8988T (cell line): ENCODE data around the gene CDCA7L.
"Not testable (repeated sequence)": the region's sequence is repeated elsewhere in the genome, so short reads cannot be mapped to it uniquely, and the experiment has no call there.

Experiments
- DNase-seq: peaks from one replicate; pipeline ENCODE4 v3.0.0; 2011

Gene CDCA7L

GRCh38 chr7:21942955-21943354, 2.7 kb downstream of the CDCA7L start:
- DNase-seq: no peak

- no peak for DNase-seq
Observed at GRCh38 chr7:21941611-21942141, 4.0 kb downstream of the CDCA7L start.

- DNase-seq: no peak
Observed at GRCh38 chr7:21939858-21940372, 5.8 kb downstream of the CDCA7L start.

DNA sequence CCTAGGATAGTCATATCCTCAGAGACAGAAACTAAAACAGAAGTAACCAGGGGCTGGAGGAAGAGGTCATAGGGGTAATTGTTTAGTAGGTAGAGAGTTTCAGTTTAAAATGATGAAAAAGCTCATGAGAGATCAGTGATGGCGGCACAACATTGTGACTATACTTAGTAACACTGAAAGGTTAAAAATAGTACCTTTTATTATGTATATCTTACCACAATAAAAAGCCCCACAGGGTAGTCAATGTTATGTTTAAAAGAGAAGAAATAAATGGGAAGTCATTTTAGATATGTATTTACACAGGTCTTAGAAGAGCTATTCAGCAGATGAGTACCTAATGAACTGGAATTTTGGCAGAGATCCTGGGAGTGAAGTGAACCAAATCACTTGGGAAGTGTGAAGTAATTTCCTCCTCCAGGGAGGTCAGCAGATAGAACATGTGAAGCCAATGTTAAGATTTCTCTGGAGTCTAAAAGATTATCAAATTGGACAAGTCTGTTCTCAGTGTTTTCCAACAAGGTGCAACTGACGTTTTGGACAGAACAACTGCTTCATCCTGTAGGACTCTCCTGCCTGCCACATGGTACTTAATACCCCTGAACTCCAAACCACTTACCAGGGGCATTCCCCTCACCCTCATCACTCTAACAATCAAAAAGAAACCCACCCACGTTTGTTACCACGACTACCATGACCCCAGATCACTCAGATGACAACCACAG, 6.4 kb downstream of the CDCA7L start:
- no peak for DNase-seq

GRCh38 chr7:21938463-21938862, 7.2 kb downstream of the CDCA7L start:
- DNase-seq: no peak

DNA sequence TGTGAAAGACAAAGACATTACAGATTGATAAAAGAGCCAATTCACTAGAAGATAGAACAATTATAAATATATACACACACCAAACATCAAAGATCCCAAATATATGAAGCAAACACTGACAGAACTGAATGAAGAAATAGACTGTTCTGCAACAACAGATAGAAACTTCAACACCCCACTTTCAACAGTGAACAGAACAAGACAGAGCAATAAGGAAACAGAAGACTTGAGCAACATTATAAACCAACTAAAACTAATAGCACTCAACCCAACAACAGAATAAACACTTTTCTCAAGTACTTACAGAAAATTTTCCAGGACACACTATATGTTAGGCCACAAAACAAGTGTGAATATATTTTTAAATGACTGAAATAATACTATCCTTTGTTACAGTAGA, 10.9 kb downstream of the CDCA7L start:
- DNase-seq: no peak

GRCh38 chr7:21933293-21933692, 12.4 kb downstream of the CDCA7L start:
- not testable (repeated sequence) for DNase-seq

DNA sequence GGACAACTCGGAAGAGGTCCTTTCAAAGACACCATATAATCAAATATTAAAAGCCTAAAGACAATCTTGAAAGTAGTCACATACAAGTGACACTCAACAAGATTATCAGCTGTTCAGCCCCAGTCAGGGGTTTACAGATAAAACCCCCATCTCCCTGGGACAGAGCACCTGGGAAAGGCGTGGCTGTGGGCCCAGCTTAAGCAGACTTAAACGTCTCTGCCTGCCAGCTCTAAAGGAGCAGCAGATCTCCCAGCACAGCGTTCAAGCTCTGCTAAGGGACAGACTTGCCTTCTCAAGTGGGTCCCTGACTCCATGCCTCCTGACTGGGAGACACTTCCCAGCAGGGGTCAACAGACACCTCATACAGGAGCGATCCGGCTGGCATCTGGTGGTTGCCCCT, 18.0 kb downstream of the CDCA7L start:
- DNase-seq: no peak

GRCh38 chr7:21926448-21926847, 19.3 kb downstream of the CDCA7L start:
- no peak for DNase-seq

GRCh38 chr7:21923658-21924057, 22.0 kb downstream of the CDCA7L start:
- no peak for DNase-seq

DNA sequence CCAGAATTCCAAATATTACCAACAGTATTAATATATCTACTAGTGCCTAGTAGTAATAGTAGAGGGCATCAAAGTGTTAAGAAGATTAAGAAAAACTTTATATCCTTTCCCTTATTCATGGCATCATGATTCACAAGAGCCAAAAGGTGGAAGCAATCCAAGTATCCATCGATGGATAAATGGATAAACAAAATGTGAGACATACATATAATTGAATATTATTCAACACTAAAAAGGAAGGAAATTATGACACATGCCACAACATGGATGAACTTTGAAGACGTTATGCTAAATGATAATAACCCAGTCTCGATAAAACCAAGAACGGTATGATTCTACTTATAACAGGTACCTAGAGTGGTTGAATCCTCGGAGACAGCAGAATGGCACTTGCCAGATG, 23.1 kb downstream of the CDCA7L start:
- no peak for DNase-seq

GRCh38 chr7:21920936-21921335, 24.8 kb downstream of the CDCA7L start:
- DNase-seq: no peak

DNA sequence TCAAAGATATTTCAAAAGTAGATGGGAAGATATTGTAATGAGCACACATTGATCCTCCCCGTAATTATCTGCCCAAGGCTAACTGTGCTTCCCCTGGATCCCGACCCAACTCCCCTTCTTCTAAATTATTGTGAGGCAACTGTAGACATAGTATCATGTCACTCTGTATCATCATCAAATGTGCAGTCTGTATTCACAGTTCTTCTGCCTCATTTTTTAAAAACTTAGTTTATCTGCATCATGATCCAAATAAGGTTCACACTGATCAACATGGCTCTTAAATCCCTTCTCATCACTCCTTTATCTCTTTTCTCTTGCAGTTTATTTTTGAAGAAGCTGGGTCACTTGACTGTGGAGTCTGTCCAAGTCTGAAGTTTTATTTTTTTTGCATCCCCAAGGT, 27.5 kb downstream of the CDCA7L start:
- DNase-seq: no peak

DNA sequence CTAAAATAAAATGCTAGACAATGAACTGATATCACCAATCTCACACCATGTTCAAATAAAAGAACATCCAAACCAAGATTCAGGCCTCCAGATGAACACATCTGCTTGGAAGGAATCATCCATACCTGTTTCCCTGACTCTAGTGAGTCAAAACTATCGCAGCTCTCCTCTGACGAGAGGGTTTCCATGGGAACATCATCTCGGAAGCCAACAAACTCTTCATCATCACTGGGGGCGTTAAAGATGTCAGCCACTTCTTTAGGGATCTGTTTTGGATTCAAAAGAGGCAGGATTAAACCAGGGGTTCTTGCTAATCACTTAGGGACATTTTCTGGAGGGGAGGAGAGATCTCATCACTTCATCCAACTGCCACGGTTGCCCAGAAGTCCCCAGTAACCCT, 29.1 kb downstream of the CDCA7L start:
- DNase-seq: no peak

DNA sequence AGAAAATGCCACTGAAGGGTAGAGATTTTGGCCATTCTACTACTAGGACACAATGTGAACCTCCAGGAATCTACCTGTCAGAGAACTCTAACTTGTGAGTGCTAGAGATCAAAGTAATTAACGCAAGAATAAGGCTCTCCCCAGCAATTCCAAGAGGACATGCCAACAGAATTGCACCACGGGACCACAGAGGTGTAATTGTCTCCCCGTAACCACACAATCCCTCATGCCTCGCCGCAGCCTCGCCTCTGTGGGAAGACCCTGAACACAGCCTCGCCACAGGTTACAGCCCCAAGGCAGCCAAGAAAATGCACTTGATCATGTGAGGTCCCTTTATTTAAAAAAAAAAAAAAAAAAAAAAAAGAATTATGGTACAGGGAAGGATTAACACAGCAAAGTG, 29.5 kb downstream of the CDCA7L start:
- no peak for DNase-seq

DNA sequence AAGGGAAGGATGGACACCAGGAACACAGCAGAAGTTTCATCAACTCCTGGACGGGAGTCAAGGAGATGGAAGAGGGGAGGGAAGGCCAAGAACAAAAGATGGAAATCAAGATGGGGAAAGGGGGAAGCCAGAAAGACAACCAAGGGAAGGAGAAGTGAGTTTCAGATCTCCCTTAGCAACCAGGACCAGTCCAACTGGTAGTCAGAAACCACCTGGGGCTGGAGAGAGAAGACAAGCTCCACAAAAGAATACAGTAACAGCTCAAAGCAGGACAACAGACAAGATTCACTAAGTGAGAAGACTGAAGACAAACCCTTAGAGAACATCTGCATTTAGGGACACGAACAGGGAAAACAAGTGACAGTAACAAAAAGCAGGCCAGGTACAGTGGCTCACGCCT, 30.6 kb downstream of the CDCA7L start:
- DNase-seq: no peak

- no peak for DNase-seq
Observed at GRCh38 chr7:21914671-21915070, 31.0 kb downstream of the CDCA7L start.

DNA sequence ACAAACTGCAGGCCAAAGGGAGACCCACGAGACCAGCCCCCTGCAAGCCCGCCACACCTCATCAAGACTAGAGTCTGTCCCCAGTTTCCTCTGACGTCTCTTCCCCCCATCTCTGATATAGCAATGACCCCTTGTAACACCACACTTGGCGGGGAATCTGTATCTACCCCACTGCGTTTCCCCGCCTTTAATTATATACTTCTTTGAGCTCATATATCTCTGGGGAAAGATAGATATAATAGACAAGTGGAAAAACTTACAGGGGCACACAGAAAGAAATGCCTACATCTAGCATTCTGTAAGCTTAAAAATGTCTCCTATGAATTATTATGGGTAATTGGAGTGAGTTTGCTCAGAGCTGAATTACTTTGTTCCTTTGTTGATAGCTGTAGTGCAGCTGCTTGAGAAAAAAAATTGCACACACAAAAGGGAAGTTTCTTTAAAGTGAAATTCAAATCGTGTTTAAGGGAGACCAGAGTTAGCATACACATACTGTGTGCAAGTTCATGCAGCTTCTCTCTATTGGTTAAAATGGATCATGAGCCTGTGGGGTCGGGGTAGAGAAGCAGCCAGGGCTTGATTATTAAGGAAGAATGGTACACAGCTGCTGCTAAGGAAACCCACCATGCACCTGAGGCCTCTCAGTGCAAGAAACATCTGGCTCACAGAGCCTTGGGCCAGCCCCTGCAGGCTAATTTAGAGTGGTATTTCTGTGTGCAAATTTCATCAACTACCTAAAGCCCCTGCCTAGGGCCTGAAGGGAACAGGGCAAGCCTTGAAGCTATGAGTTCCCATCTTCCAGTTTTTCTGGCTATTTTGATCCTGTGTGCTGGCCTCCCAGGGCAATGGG, 32.5 kb downstream of the CDCA7L start:
- no peak for DNase-seq

DNA sequence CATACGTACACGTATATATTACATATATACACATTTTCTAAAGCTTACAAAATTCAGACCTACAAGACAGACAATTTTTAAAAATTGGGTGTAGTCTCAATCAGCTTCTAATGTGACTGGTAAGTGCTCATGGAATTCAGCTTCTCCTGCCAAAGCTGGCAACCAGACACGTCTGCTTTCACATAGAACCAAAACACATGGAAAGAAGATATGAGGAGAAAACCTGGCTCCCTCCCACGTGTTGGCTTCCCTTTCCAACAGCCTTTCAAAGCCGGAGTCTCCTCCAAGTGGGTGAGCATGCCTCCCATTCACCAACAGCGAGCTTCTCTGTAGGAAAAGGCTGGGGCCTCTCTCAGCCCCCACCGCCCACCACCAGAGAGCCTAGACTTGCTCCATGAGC, 33.4 kb downstream of the CDCA7L start:
- DNase-seq: no peak

DNA sequence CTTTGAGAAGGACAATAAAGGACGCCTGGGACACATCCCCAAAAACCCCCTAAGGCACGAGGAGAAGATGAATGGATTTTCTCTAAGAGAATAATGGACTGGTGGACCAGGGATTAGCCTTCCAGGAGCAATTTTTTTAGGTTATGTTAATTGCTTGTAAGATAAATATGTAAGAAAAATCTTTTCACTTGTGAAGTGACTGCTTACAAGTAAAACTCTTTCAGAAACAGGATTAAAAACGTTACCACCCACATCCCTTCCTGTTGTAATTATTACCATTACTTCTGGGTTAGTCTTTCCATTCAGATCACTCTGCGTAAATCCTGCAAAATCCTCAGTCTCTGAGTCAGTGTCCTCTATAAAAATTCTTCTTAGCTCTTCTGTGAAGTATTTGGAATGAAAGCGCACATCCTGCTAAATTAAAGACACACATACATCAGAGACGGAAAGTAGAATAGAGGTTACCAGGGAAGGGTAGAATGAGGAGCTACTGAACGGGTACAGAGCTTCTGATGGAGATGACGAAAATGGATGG, 34.3 kb downstream of the CDCA7L start:
- no peak for DNase-seq

- no peak for DNase-seq
Observed at GRCh38 chr7:21910253-21910652, 35.4 kb downstream of the CDCA7L start.

- no peak for DNase-seq
Observed at GRCh38 chr7:21908746-21909145, 37.0 kb downstream of the CDCA7L start.

DNA sequence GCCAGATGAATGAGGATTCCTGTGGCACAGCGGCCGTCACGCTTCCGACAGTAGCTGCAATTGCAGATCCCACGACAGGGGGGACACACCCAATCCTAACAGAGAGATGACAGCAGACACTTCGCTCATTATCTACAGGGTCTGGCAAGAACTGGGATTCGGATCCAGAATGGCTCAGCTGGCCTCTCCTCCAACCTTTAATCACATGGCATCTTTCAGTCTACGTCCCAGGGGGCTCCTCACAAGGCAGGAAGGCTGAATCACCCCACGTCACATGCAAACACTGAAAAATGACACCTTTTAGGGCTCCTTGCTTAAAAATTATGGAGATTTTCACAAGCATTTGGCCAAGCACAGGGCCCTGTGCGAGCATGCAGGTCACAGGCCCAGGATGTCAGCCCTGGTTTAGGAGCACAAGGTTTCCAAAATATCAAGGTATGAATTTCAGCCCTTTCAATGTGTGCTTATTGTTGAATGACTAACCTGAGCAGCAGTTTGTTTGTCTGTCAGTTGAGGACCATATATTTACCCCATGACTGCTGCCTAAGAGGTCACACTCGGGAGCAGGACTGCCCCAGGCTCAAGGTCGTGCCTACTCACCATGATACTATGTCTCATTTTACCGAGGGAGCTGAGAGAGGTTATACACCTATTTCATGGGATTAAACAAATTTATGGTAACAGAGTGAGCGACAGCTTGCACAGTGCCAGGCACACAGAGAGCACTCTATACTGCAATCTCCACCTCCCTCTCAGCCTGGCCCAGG, 42.5 kb downstream of the CDCA7L start:
- DNase-seq: no peak
